TTC549 (cell line): ENCODE measurements around the gene CACNA1H.

Experiments used
- FAIRE-seq: peaks from 2 replicates; lab custom pipeline; 2012; peaks lifted over from hg19 to GRCh38; lab: Jason Lieb, UNC

CACNA1H gene

GRCh38 chr16:1123525-1124230 lies 29.2 kb upstream of the CACNA1H start:
- FAIRE-seq: no peak

DNA sequence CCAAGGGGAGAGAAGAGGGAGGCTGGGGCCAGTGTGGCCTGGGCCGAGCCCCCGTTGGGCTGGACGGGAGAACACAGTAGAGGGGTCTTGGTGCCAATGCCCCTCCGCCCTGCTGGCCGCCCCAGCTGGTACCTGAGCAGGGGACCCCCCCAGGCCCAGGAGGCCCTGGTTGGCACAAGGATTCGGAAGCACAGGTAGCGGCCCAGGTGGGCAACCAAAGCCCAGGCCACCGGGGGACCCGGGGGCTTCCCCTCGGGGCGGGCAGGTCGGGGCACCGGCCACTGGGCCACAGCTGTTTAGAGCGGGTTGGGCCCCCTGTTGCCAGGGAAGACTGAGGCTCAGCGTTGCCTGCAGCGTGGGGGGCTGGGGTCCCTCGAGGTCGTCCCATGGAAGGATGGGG lies 28.6 kb upstream of the CACNA1H start:
- no peak for FAIRE-seq

DNA sequence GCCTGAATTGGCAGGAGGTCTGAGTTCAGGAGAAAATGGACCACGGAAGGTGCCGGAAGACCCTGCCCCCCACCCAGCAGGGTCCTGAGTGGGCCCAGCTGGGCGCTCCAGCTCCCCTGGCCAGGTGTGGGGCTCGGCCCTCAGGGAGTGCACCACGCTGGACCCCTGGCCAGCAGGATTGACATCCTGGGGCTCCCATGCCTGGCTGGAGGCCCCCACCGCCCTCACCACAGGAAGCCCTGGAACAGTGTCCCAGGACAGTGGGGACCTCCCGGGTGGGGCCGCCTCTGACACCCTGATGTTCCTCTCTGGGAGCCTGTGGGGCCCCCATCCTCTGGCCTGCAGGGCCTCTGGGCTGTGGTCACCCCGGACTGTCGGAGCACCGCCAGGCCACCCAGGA lies 28.1 kb upstream of the CACNA1H start:
- no peak for FAIRE-seq

- FAIRE-seq: no peak
These were observed 27.4 kb upstream of the CACNA1H start for GRCh38 chr16:1125471-1125870.

GRCh38 chr16:1126044-1126443 lies 26.9 kb upstream of the CACNA1H start:
- no peak for FAIRE-seq

DNA sequence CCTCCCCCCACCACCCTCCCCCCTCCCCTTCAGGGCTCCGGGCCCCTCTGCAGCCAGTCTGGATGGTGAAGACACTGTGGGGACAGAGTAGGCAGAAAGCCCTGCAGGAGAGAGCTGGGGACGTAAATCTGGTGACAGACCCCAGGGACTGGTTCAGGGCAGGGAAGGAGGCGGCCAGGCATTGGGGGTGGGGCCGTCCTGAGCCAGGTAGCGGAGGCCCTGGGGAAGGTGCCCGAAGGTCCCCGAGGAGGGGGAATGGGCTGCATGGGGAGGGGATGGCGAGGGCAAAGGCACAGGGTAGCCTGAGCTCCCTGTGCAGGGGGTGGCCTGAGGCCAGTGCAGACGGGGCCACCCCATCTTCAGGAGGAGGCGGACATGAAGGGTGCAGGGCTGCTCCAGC lies 26.3 kb upstream of the CACNA1H start:
- FAIRE-seq: no peak

DNA sequence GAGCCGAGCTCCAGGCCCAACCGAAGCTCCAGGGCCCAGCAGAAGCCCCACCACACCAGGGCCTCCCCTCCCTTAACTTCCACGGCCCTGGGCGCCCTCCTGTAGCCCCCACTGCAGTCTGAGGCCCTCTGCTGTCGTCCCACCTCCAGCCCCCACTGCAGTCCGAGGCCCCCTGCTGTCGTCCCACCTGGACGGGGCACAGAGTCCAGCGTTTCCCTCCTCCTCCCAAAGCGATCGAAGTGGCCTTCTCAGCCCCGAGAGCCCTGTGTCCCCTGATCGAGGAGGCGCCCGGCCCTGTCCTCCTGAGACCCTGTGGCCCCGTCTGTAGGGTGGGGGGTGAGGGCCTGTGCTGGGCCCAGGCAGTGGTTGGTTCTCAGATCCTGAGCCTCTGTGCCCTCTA lies 25.8 kb upstream of the CACNA1H start:
- FAIRE-seq: no peak

- FAIRE-seq: no peak
These were observed 24.8 kb upstream of the CACNA1H start for GRCh38 chr16:1127971-1128715.

DNA sequence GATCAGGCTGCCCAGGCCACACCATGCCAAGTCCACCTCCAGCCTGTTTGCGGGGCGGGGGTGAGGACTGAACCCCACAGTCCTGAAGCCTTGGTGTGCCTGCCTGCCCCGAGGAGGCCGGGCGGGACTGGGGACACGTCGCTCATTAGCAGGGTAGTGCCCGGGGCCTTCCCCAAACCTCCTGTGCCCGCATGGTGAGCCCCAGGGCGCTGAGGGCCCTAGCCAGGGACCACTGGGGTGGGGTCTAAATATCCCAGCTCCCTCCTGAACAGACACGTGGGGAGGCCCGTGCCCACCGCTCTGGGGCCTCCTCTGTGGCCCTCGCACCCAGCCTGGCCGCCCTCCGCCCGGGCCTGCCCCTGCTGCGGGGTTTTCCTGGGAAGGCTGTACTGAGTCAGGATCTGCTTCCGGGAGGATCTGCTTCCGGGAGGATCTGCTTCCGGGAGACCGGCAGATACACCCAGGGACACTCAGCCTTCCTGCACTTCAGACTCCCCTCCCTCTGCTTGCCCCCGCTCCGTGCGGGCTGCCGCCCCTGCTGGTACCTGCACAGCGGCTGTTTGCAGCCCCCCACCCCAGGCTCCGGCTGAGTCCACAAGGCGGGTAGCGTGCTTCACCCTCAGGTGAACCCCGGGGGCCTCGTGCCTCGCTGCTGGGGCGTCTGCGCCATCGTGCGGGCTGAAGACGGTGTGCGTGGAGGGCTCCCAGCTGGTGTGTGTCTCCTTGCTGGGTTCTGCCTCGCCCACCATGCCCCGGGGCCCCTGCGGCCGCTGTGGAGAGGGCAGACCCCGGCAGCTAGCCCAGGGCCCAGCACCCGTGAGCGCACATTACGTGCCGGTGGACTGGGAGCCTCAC lies 23.6 kb upstream of the CACNA1H start:
- FAIRE-seq: no peak

DNA sequence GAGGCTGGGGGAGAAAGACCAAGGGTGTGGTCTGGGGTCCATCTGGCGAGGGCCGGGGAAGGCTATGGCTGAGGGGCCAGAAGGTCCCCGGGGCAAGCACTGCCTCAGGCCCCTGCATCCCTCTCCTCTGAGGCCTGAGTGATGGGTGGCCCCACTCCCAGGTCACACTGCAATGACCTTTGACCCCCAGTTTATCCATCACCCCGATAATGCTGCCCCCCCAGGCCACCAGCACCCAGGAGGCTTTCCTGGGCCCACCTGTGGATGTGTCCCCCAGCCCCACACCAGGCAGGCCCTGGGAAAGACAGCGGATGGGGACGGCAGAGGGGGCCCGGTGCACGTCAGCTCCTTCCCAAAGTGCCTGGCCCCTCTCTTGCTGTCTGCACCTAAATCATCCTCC lies 22.5 kb upstream of the CACNA1H start:
- FAIRE-seq: no peak

GRCh38 chr16:1131378-1131994 lies 21.4 kb upstream of the CACNA1H start:
- FAIRE-seq: no peak

DNA sequence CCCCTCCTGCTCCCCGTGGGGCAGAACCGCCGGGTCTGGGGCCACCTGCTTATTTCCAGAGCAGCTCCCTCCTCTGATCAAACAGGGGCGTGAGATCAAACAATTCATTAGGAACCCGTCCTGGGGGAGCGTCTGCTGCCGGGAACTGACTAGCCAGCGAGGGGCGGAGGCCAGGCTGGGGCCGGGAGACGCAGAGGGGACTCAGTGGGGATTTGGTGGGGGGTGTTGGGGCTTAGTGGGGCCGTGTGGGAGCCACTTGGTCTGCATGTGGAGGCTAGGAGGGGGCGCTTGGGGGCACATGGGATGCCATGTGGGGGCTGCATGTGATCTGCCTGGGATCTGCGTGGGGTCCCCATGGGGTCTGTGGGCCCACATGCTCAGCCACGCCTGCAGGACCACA lies 20.5 kb upstream of the CACNA1H start:
- no peak for FAIRE-seq

DNA sequence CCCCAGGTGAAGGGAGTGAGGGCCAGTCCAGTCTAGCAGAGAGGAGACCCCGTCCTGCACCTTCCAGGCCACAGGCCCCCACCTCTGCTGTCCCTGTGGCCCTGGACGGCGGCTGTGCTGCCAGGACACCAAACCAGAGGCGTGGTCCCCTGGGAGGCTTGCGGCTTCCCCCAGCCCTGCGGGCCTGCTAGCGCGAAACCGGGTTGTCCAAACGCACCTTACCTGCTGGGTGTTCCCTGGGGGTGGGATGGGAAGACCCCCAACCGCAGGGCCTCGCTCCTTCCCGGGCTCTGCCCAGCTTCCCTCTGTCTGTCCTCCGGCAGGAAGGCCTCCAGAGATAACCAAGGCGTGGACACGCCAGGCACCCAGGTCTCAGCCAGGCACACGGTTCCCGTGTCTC lies 19.6 kb upstream of the CACNA1H start:
- FAIRE-seq: no peak

- no peak for FAIRE-seq
These were observed 18.9 kb upstream of the CACNA1H start for GRCh38 chr16:1133810-1134520.

GRCh38 chr16:1134776-1135458 lies 18.0 kb upstream of the CACNA1H start:
- no peak for FAIRE-seq

DNA sequence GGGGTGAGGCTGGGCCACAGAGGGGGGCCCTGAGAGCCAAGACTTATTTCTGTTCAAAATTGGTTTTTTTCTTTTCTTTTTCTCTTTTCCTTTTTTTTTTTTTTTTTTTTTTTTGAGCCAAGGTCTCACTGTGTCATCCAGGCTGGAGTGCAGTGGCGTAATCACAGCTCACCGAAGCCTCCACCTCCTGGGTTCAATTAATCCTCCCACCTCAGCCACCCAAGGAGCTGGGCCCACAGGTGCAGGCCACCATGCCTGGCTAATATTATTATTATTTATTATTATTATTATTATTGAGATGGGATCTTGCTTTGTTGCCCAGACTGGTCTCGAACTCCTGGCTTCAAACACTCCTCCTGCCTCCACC lies 17.5 kb upstream of the CACNA1H start:
- FAIRE-seq: no peak

DNA sequence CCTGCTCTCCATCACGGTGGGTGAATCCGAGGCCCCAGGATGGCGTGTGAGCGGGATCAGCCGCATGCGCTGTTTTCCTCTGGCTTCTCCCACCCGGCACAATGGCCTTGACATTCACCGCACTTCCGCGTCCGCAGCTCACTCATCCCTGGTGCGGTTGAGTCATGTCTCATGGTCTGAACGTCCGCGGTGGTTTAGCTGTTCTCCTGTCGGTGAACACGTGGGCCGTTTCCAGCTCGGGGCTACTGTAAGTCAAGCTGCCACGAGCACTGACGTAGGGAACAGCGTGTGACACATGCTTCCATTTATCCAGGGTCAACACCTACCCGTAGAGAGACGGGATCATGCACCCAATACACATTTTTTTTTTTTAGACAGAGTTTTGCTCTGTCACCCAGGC lies 15.3 kb upstream of the CACNA1H start:
- FAIRE-seq: no peak

DNA sequence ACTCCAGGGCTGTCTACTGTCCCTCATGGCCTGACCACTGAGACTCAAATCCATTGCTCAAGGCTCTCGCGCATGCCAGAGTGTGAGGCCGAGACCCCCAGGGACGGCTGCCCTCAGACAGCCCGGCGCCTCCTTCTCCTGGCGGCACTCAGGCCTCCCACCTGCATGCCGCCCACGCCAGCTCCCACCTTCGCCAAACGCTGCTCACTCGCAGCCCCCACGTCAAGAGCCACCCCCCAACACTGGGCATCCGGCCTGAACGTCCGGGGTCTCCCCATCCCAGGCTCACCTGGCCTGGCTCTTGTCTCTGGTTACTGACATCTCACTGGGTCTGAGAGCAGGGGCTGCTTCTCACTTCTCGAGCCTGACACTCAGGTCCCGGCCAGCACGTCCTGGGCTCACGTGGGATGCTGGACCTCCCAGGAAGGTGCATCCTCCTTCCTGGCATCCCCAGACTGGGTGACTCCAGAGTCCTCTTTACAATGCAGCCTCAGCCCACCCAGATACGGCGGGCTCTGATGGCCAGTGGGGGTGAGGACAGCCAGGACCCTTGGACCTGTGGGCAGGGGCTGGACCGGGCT lies 12.2 kb upstream of the CACNA1H start:
- FAIRE-seq: no peak

DNA sequence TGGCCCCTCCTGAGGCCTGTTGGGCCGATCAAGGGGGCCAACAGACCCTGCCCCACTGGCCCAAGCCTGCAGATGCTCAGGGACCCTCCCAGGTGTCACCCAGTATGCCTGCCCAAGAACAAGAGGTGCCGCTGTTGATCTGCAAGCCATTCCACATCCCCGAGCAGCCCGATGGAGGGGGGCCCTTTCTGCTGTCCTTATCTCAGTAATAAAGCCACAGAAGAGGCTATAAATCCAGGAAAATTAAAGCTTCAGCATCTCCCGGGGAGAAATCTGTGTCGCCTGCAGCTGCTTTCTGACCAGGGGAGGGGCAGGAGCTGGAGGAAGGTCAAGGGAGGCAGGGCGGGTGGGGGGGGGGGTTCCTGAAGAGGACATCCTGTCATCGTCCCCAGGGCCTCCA lies 11.7 kb upstream of the CACNA1H start:
- FAIRE-seq: no peak

DNA sequence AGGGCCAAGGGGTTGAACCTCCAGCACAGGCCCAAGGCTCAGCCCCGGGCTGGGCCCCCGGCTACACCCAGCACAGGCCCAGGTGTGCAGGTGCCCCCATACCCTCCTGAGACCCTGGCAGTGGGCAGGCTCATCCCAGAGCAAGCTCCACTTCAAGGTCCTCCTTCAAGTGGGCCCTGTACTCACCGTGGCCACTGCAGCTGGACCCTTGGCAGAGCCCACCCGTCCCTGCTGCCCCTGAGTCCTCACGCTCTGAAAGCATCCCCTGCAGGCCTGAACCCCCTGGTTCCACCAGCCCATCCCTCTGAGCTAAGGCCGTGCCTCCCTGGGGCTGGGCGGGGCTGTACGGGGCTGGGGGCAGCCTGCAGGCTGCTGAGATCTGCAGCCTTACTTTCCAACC lies 11.2 kb upstream of the CACNA1H start:
- no peak for FAIRE-seq

- no peak for FAIRE-seq
These were observed 10.0 kb upstream of the CACNA1H start for GRCh38 chr16:1142911-1143310.
